ENCODE data around the gene VGLL1.

Gene VGLL1, protein sequence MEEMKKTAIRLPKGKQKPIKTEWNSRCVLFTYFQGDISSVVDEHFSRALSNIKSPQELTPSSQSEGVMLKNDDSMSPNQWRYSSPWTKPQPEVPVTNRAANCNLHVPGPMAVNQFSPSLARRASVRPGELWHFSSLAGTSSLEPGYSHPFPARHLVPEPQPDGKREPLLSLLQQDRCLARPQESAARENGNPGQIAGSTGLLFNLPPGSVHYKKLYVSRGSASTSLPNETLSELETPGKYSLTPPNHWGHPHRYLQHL

GRCh38 chrX:136531951-136532350, at the start of gene VGLL1:
TSS of gene VGLL1 (plus strand) at chrX:136532215. CDS start at chrX:136536021, 3,806 bp downstream.
- DNase-seq, result no peak

DNA sequence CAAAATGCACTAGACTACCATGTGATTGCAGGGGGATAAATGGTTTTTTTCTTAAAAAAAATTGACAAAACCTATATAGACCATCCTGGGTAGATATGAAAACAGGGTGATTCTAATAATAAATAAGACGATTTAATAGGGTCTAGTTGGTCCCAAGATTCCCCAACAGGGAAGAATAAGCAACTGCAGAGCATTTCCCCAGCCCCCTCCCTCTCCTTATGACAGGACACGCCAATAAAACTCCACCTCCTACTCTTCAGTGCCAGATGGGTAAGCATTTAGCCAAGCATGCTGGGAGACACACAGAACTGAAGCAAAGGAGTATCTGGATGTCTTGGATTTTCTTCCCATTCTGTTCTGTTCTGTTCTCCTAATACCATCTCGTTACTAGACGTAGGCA, 44.4 kb upstream of the VGLL1 start, which contains the start of gene BRS3:
TSS of gene BRS3 (plus strand) at position 301 of the 400 bp plus-strand sequence. CDS start 168 bp downstream, outside the sequence.
- DNase-seq, result no peak

DNA sequence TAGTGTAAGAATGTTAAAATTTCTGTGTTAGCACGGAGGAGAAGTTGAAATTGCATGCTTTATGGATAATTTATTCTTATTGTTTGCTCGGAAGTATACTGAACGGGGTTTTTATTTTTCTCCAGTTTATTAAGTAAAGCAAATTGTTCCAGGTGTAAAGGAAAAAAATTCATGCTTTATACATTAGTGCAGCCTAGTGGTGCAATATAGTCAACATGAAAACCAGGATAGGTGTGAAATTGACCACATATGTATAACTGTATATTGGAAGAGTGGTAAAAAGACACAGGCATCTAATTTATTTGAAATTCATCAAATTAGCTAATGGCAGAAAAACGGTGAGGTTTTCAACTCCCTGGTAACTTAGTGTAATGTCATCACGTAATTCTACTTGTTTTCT, 43.3 kb upstream of the VGLL1 start:
- no peak for DNase-seq

DNA sequence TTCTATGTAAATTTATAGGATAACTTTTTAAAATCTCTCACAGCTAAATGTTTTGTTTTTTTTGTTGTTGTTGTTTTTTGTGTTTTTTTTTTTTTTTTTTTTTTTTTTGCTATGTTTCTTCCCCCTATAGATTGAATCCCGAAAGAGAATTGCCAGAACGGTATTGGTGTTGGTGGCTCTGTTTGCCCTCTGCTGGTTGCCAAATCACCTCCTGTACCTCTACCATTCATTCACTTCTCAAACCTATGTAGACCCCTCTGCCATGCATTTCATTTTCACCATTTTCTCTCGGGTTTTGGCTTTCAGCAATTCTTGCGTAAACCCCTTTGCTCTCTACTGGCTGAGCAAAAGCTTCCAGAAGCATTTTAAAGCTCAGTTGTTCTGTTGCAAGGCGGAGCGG, 40.2 kb upstream of the VGLL1 start:
- no peak for DNase-seq

- DNase-seq, result no peak
Observed at GRCh38 chrX:136493011-136493410, 39.0 kb upstream of the VGLL1 start.

- DNase-seq, result no peak
Observed at GRCh38 chrX:136495043-136495442, 37.0 kb upstream of the VGLL1 start.

GRCh38 chrX:136496186-136496763, 35.7 kb upstream of the VGLL1 start:
- no peak for DNase-seq

DNA sequence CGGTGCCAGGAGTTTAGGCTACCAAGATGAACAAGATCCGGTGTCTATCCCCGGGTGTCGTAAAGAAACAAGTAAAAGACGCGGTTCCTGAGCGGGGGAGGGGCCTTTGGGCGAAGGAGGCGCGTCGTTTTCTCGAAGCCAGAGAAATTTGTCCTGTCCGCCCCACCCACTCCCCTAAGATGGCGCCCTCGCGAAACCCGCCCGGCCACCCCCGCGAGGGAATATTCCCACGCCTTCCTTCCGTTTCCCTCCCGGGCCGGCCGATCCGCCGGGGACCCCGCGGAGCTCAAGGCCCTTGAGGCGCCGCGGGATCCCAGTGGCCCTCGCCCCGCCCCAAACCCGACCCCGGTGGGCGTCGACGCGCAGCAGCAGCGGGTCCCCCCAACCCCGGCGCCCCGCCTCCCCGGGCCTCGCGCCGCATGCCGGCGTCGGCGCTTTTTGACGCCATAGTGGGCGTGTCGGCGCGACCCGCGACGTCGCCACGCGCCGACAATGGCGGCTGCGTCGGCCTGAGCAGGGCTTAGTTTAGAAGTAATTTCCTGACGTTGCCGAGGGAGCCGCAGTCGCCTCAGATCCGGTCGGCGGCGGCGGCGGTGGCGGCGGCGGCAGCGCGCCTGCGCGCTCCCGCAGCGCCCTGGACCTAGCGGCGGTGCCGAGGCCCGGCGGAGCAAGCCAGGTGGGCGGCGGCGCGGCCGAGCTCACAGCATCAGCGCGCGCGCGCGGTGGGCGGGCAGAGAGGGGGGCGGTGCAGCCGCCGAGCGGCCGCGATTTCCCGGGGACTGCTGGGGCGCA, 35.1 kb upstream of the VGLL1 start:
- DNase-seq, result peak; percentile 6

- DNase-seq, result peak; percentile 0
Observed at GRCh38 chrX:136497556-136498052, 34.4 kb upstream of the VGLL1 start, which contains the start of gene HTATSF1. TSS of gene HTATSF1 (plus strand) at chrX:136497592. CDS start at chrX:136497685, 93 bp downstream.

DNA sequence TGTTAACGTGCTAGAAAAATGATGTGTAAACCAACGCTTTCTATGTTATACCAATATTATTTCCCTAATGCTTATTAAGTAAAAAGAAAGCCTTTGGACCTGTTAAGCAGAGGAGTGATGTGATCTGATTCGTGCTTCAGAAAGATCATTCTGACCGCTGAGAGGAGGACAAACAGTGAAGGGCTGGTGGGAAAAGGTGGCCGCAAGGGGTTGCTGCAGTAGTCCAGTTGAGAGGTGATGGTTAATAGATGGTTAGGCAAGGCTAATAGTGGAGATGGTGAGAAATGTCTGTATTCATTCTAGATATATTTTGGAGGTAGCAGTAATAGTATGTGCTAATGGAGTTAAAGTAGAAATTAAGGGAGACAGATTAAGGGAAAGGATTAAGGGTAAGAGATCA, 12.9 kb upstream of the VGLL1 start:
- no peak for DNase-seq

- DNase-seq, result no peak
Observed at GRCh38 chrX:136523770-136524169, 8.2 kb upstream of the VGLL1 start.

- DNase-seq, result no peak
Observed at GRCh38 chrX:136525738-136526606, 6.0 kb upstream of the VGLL1 start.

DNA sequence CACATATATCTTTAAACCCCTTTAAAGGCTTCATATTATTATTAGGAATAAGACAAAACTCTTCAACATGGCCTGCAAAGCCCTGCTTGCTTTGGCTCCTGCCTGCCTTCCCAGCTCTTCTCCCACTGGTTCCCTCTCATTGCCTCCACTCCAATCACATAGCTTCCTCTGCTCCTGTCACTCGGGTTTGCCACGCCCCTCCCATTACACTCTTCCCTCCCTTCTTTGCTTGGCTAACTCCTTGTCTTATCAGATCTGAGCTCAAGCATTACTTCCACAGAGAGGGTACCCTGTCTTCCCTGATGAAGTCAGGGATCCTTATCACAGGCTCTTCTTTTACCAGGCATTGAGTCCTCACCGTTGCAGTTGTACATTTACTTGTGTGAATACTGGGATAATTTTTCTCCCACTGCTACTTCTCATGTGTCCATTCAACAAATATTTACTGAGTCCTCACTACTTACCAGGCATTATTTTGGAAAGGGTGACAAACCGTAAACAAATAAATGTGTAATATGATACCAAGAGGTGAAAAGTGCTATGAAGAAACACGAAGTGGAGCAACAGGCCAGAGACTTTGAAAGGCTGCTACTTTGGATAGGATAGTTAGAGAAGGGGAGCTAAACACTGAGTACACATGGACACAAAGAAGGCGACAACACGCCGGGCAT, 3.2 kb upstream of the VGLL1 start:
- no peak for DNase-seq

DNA sequence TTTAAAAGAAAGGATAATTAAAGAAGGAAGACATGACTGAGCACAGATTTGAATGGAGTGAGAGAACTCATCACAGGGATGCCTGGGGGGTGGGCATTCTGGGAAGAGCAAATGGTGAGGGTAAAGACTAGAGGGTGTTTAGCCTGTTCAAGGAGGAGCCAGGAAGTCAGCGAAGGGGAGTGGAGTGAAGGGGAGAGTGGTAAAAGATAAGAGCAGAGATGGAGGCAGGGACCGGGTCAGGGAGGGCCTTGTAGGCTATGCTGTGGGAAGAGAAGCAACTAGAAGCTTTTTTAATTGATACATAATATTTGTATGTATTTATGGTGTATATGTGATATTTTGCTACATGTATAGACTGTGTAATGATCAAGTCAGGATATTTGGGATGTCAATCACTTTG, 2.2 kb upstream of the VGLL1 start:
- no peak for DNase-seq

DNA sequence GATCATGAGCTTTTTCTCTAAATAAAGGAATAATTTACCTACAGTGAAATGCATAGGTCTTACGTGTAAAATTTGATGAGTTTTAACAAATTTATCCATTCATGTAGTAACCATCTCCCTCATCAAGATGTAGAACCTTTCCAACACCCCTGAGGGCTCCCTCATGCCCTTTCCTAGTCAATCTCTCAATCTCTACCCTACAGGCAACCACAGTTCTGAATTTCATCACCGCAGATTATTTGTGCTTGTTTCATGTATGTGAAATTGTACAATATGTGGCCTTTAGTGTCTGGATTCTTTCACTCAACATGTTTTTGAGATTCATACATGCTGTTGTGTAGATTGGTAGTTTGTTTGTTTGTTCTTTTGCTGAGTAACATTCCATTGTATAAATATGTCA, 2.1 kb downstream of the VGLL1 start:
- no peak for DNase-seq

DNA sequence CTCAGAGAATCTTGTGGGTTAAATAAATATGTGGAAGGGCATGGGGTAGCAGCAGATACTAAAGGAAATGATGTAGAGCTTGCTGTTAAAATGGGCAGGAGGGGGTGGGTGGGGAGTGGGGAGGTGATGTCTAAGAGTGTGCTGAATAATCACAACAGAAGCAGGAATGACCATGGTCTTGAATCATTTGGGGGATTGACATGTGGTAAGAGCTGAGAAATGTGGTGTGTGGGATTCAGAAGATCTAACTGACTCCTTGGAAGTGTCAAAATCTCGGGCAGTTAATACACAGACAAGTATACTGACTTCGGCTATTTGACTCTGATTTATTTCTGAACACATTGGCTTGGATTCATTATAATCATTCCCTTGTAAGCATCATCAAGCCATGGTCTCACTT, 6.8 kb downstream of the VGLL1 start:
- DNase-seq, result no peak

GRCh38 chrX:136540226-136540625, 8.2 kb downstream of the VGLL1 start:
- no peak for DNase-seq

DNA sequence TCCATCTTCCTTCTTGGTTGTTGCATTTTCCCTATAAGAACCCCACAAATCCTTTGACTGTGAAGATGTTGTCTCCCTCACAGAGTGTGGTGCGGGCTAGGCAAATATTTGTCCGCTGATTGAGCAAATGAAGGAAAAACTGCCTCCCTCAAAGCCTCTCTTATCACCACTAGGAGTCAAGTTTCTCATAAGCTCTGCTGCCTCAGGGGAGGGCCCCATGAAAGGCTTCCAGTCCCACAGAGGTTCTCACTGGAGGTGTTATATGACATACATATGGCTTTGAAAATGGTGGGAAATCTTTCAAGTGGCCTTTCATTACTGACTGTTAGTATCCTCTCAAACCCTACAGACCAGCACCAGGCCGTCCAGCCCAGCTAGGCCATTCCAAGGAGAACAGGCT, 9.3 kb downstream of the VGLL1 start:
- DNase-seq, result no peak

GRCh38 chrX:136542281-136542680, 10.3 kb downstream of the VGLL1 start:
- no peak for DNase-seq

GRCh38 chrX:136546371-136546781, 14.4 kb downstream of the VGLL1 start:
- no peak for DNase-seq

- DNase-seq, result no peak
Observed at GRCh38 chrX:136549226-136549625, 17.2 kb downstream of the VGLL1 start.

DNA sequence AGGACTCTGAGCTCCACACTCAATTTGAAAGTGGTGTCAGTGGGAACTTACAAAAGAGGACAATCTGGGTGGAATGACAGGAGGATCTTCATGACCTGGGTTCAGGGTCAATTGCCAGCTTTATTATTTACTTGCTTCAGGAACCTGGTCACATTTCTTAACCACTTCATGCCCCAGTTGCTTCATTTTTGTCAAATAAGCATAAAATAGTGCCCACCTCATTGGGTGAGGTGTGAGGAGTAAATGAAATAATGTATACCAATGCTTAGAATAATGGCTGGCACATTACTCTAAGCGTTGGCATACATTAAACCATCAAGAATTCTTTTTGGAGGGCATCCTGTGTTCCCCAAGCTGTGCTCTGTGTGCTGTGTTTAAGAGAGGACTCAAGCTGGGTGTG, 19.4 kb downstream of the VGLL1 start:
- no peak for DNase-seq
